CD4-positive, alpha-beta T cell (primary cell): ENCODE data around the gene BTRC. TPM values are rescaled to one million over a fixed set of nuclear protein-coding genes. Genes with fewer than 3 reads are reported as not detected.

Experiments used
- ATAC-seq: fragments of 200-7000 bp; cut with Tn5 transposase; one replicate; pipeline ENCODE4 v1.10.0; 2022; ENCODE audit warnings: mild to moderate bottlenecking; ENCODE audit not compliant: poor library complexity
- CTCF ChIA-PET: fragments of 350-600 bp; sonication (Branson Sonifier 250); formaldehyde crosslinking; loops from one replicate; lab custom pipeline; 2021; ENCODE audit warnings: antibody characterized with exemption, inconsistent platforms; lab: Charles Lee
- POLR2A ChIA-PET: fragments of 350-600 bp; sonication (Branson Sonifier 250); formaldehyde crosslinking; loops from one replicate; lab custom pipeline; 2021; ENCODE audit warnings: antibody characterized with exemption, inconsistent platforms; lab: Charles Lee
- DNase-seq, 14 experiments: peaks; one replicate each; pipeline ENCODE4 v3.0.0-alpha.2; 2013 to 2020; ENCODE audit warnings: mixed read lengths in 2 of 14
- H3K27ac ChIP-seq, 2 donors: one replicate each; pipeline versions ENCODE4 v1.5.1 to v1.7.0; 2013; ENCODE audit warnings: low read length in 2 of 2, low read depth in 1 of 2, mild to moderate bottlenecking in 1 of 2
- H3K27me3 ChIP-seq, 2 experiments: 1 replicate in 1 of 2; 2 replicates in 1 of 2; pipeline versions ENCODE4 v1.6.1 to v1.7.0; 2013; ENCODE audit warnings: low read length in 2 of 2, control low read depth in 1 of 2, mild to moderate bottlenecking in 1 of 2, moderate library complexity in 1 of 2; ENCODE audit not compliant: insufficient read depth in 2 of 2, control insufficient read depth in 1 of 2
- H3K36me3 ChIP-seq: one replicate; pipeline ENCODE4 v1.6.1; 2013; ENCODE audit warnings: low read length, control low read depth; ENCODE audit not compliant: insufficient read depth
- H3K4me1 ChIP-seq: one replicate; pipeline ENCODE4 v1.6.1; 2013; ENCODE audit warnings: low read length, control low read depth; ENCODE audit not compliant: insufficient read depth
- H3K4me3 ChIP-seq: one replicate; pipeline ENCODE4 v1.5.1; 2013; ENCODE audit warnings: mild to moderate bottlenecking, low read length, moderate library complexity
- H3K9me3 ChIP-seq, 2 experiments: 1 replicate in 1 of 2; 2 replicates in 1 of 2; pipeline versions ENCODE4 v1.6.1 to v1.7.0; 2013; ENCODE audit warnings: low read length in 2 of 2, mild to moderate bottlenecking in 2 of 2, control low read depth in 1 of 2, moderate library complexity in 1 of 2; ENCODE audit not compliant: control insufficient read depth in 1 of 2, insufficient read depth in 1 of 2
- H3K27ac Mint-ChIP-seq: one replicate; pipeline ENCODE4 v1.8.0; 2020; ENCODE audit warnings: mixed read lengths
- H3K27me3 Mint-ChIP-seq: one replicate; pipeline ENCODE4 v1.8.0; 2021; ENCODE audit warnings: mixed read lengths
- H3K36me3 Mint-ChIP-seq: one replicate; pipeline ENCODE4 v1.8.0; 2021; ENCODE audit warnings: low read depth, mixed read lengths
- H3K4me1 Mint-ChIP-seq: one replicate; pipeline ENCODE4 v1.8.0; 2021; ENCODE audit warnings: low read depth, mixed read lengths
- H3K4me3 Mint-ChIP-seq: one replicate; pipeline ENCODE4 v1.8.0; 2020; ENCODE audit warnings: mild to moderate bottlenecking, mixed read lengths
- H3K9me3 Mint-ChIP-seq: one replicate; pipeline ENCODE4 v1.8.0; 2020; ENCODE audit warnings: mixed read lengths
- CTCF ChIP-seq: fragments of 200-600 bp; IDR thresholded peaks from one replicate; pipeline ENCODE4 v1.8.0; 2022; ENCODE audit warnings: antibody characterized with exemption, mild to moderate bottlenecking
- intact Hi-C, 2 experiments: fragments of 100-400 bp; cut with DNase I in 1 of 2; cut with micrococcal nuclease in 1 of 2; formaldehyde crosslinking; loops; one replicate each; pipeline versions ENCODE4 v1.15.1 to v1.9.0; 2023 to 2025; cut with DNase I, micrococcal nuclease
- total RNA-seq, 174 experiments: library from RNA in 2 of 174; stranded (reverse) in 2 of 174; gene quantifications; one replicate each; pipeline ENCODE4 v1.2.3 and lab custom pipeline; 2021 to 2026

BTRC gene
- total RNA-seq, 2 experiments from 2014 or later = 13.1 to 13.2 TPM

GRCh38 chr10:101487399-101487798, 133.4 kb downstream of the BTRC start:
- H3K4me3 ChIP-seq = no peak overlapping the region
- intact Hi-C loops = no loop called here
- Mint-ChIP-seq H3K9me3 (no peaks in the 10 kb centered on the region), H3K27me3 (no peaks in the 10 kb centered on the region), H3K36me3 (peaks cover 17% of the 10 kb centered on the region), H3K27ac (no peak overlapping the region), H3K4me1 (peaks cover 13% of the 10 kb centered on the region), H3K4me3 (no peak overlapping the region)
- no peak overlapping the region for H3K27ac ChIP-seq
- no peak for TF ChIP-seq CTCF
- DNase-seq = no peak
- no peaks in the 10 kb centered on the region for H3K27me3 ChIP-seq
- CTCF ChIA-PET = interaction anchor here (0.5 to 2.2 kb wide), 2 partner anchors 20 to 154 kb away, joined by 3 to 8 read pairs; no protein-coding TSS in a partner anchor
- H3K9me3 ChIP-seq = no peaks in the 10 kb centered on the region
- POLR2A ChIA-PET = no interaction called here
- peaks cover 4% of the 10 kb centered on the region for H3K36me3 ChIP-seq
- ATAC-seq = no peak
- no peaks in the 10 kb centered on the region for H3K4me1 ChIP-seq

GRCh38 chr10:101489355-101489754, 135.4 kb downstream of the BTRC start:
- POLR2A ChIA-PET = no interaction called here

GRCh38 chr10:101490026-101490425, 136.1 kb downstream of the BTRC start:
- Histone ChIP-seq H3K36me3 (no peaks in the 10 kb centered on the region), H3K4me1 (no peaks in the 10 kb centered on the region), H3K27me3 (no peaks in the 10 kb centered on the region), H3K4me3 (no peak overlapping the region), H3K9me3 (no peaks in the 10 kb centered on the region), H3K27ac (no peak overlapping the region)
- ATAC-seq (no peak), DNase-seq (no peak)
- peaks cover 13% of the 10 kb centered on the region for H3K4me1 Mint-ChIP-seq
- no peaks in the 10 kb centered on the region for H3K27me3 Mint-ChIP-seq
- intact Hi-C loops = no loop called here
- POLR2A ChIA-PET = no interaction called here
- no peak overlapping the region for H3K4me3 Mint-ChIP-seq
- peaks cover 7% of the 10 kb centered on the region for H3K36me3 Mint-ChIP-seq
- H3K27ac Mint-ChIP-seq = no peak overlapping the region
- CTCF ChIA-PET = no interaction called here
- TF ChIP-seq CTCF = no peak
- H3K9me3 Mint-ChIP-seq = no peaks in the 10 kb centered on the region

More at GRCh38 chr10:101489355-101489754, 135.4 kb downstream of the BTRC start:
- Mint-ChIP-seq H3K9me3 (no peaks in the 10 kb centered on the region), H3K27ac (no peak overlapping the region), H3K4me1 (peaks cover 13% of the 10 kb centered on the region), H3K27me3 (no peaks in the 10 kb centered on the region), H3K36me3 (peaks cover 7% of the 10 kb centered on the region), H3K4me3 (no peak overlapping the region)
- no peak for DNase-seq
- H3K4me3 ChIP-seq = no peak overlapping the region
- ATAC-seq = no peak
- no peaks in the 10 kb centered on the region for H3K36me3 ChIP-seq
- no peaks in the 10 kb centered on the region for H3K27me3 ChIP-seq
- intact Hi-C loops = no loop called here
- H3K4me1 ChIP-seq = no peaks in the 10 kb centered on the region
- CTCF ChIA-PET = interaction anchor here (0.6 kb wide), 1 partner anchor 14 kb away, joined by 3 read pairs; no protein-coding TSS in a partner anchor
- no peaks in the 10 kb centered on the region for H3K9me3 ChIP-seq
- H3K27ac ChIP-seq = no peak overlapping the region
- TF ChIP-seq CTCF = no peak
